Gastroesophageal sphincter (tissue), 3 donors: ENCODE data around the gene FCN3.
"Not testable (repeated sequence)": the region's sequence is repeated elsewhere in the genome, so short reads cannot be mapped to it uniquely, and the experiment has no call there.

Experiments
- CTCF ChIP-seq, 4 experiments: fragments of 200-600 bp in 2 of 4; fragments of 450-650 bp in 2 of 4; sonication (generic) in 1 of 4; IDR thresholded peaks; one replicate each; pipeline ENCODE4 v1.5.1; 2017 to 2019; ENCODE audit warnings: antibody characterized with exemption in 4 of 4, mild to moderate bottlenecking in 2 of 4, moderate library complexity in 2 of 4
- EP300 ChIP-seq: sonication (generic); formaldehyde crosslinking; IDR thresholded peaks from one replicate; pipeline ENCODE4 v1.6.1; 2017; ENCODE audit warnings: antibody characterized with exemption, mild to moderate bottlenecking
- POLR2A ChIP-seq, 2 donors: fragments of 450-650 bp; IDR thresholded peaks; one replicate each; pipeline ENCODE4 v1.6.1; 2017; ENCODE audit warnings: antibody characterized with exemption in 2 of 2, mild to moderate bottlenecking in 2 of 2, moderate library complexity in 1 of 2

DNA sequence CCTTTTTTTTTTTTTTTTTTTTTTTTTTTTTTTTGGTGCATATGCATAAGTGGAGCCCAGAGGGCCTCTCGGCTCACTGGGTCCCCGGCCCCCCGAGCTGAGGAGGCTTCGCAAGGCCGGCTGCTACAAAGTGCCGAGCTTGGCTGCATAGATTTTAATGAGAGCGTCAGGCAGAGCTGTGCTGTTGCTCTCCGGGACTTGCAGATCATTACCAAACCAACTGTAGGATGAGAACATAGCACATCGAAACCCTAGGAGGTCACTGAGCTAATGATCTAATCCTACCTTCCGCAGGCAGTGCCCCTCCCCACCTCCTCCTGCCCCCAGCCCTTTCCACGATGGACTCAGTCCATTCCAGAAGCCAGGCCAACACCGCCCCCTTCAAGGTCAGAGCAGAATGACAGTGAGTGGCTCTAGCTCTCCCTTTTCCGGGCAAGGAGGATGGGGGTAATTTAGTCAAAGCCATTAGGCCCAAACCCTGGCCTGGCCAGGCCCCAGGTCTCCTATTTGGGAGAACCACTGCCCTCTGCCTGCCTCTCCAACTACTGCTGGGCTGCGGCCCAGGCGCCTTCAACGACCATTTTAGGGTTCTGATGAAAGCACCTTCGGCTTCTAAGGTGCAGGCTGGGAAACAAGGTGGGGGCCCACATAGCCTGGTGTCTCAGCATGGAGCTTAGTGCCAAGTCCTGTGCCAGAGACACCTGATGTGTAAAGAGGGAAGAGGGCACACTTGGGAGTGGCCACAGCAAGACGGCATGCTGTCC is 31.2 kb upstream of the FCN3 start:
- TF ChIP-seq CTCF (IDR thresholded peaks at IDR 0.05): peak in 2 of 4 experiments; percentile 10 to 37
- TF ChIP-seq POLR2A (IDR thresholded peaks at IDR 0.05); EP300: not testable (repeated sequence)
